Mammary epithelial cell (primary cell): ENCODE measurements around the gene FPR3.

ENCODE experiments used
- CTCF ChIP-seq, 2 donors: IDR thresholded peaks in 1 of 2; conservative IDR thresholded peaks in 1 of 2; 2 replicates each; pipeline ENCODE4 v1.5.1; 2011 to 2012; ENCODE audit warnings: inconsistent platforms in 2 of 2, low read length in 2 of 2, mild to moderate bottlenecking in 2 of 2, control low read depth in 1 of 2, low read depth in 1 of 2; ENCODE audit not compliant: insufficient read depth in 1 of 2; ENCODE audit errors: extremely low read depth in 1 of 2
- EZH2 ChIP-seq: IDR thresholded peaks from 2 replicates; pipeline ENCODE4 v1.6.1; 2012; ENCODE audit warnings: low read length, inconsistent platforms, borderline replicate concordance

DNA sequence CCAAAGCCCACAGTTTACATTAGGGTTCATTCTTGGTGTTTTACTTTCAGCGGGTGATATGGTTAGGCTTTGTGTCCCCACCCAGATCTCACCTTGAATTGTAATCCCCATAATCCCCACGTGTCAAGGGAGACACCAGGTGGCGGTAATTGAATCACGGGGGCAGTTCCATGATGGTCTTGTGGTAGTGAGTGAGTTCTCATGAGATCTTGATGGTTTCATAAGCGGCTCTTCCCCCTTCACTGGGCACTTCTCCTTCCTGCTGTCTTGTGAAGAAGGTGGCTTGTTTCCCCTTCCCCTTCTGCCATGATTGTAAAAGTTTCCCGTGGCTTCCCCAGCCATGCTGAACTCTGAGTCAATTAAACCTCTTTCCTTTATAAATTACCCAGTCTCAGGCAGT, 22.0 kb upstream of the FPR3 start:
- TF ChIP-seq CTCF (conservative IDR thresholded peaks at IDR 0.05 in 1 of 2, IDR thresholded peaks at IDR 0.05 in 1 of 2; ENCODE audit: extremely low read depth in 1 of 2, insufficient read depth in 1 of 2, low read depth in 1 of 2, low read length in 2 of 2), result peak in 1 of 2 donors; percentile 36
- no peak for TF ChIP-seq EZH2
